GM12878 (cell line): ENCODE data around the gene OLFML2A. TPM values are rescaled to one million over a fixed set of nuclear protein-coding genes. Genes with fewer than 3 reads are reported as not detected.

Experiments used
- ATAC-seq: fragments of 200-7000 bp; cut with Tn5 transposase; 3 replicates; pipeline ENCODE4 v1.9.1; 2020; ENCODE audit warnings: mild to moderate bottlenecking, moderate library complexity
- BruUV-seq: library from RNA; stranded (reverse); fragments of 400-500 nt; replicated peaks from 2 replicates; lab custom pipeline; 2021; lab: Mats Ljungman, UMichigan
- CTCF ChIA-PET: fragments of 300-600 bp; sonication (Branson Sonifier 250); formaldehyde crosslinking; extraction: SDS; loops from one replicate; lab custom pipeline; 2021; ENCODE audit warnings: inconsistent platforms; lab: Yijun Ruan, JAX
- POLR2A ChIA-PET: fragments of 350-600 bp; formaldehyde crosslinking; extraction: SDS; loops from one replicate; lab custom pipeline; 2021; ENCODE audit warnings: inconsistent platforms; lab: Charles Lee
- RAD21 ChIA-PET: fragments of 300-600 bp; sonication (Branson Sonifier 250); formaldehyde crosslinking; loops from one replicate; lab custom pipeline; 2023; ENCODE audit warnings: antibody characterized with exemption; ENCODE audit not compliant: unreplicated experiment; lab: Charles Lee
- SMC1A ChIA-PET: fragments of 300-600 bp; sonication (Branson Sonifier 250); formaldehyde crosslinking; loops from one replicate; lab custom pipeline; 2023; ENCODE audit not compliant: unreplicated experiment, uncharacterized antibody; lab: Charles Lee
- DNase-seq: peaks from one replicate; pipeline ENCODE4 v3.0.0-alpha.2; 2011; ENCODE audit warnings: low read depth, low spot score
- FAIRE-seq: peaks from 3 replicates; lab custom pipeline; 2011; peaks lifted over from hg19 to GRCh38; lab: Jason Lieb, UNC
- H2AFZ ChIP-seq: 2 replicates; pipeline ENCODE4 v1.6.0; 2011; ENCODE audit warnings: low read depth, low read length, control low read depth; ENCODE audit not compliant: control insufficient read depth
- H3K27ac ChIP-seq: 2 replicates; pipeline ENCODE4 v1.5.1; 2011; ENCODE audit warnings: control low read depth; ENCODE audit not compliant: control insufficient read depth, insufficient read depth
- H3K27me3 ChIP-seq, 2 experiments: replicated peaks in 1 of 2; 2 replicates each; pipeline versions ENCODE4 v1.6.0 to v1.6.1; 2011; ENCODE audit warnings: low read length in 1 of 2; ENCODE audit not compliant: control insufficient read depth in 2 of 2, insufficient read depth in 2 of 2
- H3K36me3 ChIP-seq, 2 experiments: 2 replicates each; pipeline ENCODE4 v1.5.1; 2011; ENCODE audit warnings: low read length in 1 of 2; ENCODE audit not compliant: control insufficient read depth in 2 of 2, insufficient read depth in 2 of 2
- H3K4me1 ChIP-seq: 2 replicates; pipeline ENCODE4 v1.6.1; 2011; ENCODE audit warnings: mild to moderate bottlenecking, low read length, moderate library complexity, mixed read lengths; ENCODE audit not compliant: control insufficient read depth, insufficient read depth
- H3K4me2 ChIP-seq: 2 replicates; pipeline ENCODE4 v1.6.0; 2011; ENCODE audit warnings: control low read depth; ENCODE audit not compliant: control insufficient read depth, insufficient read depth
- H3K4me3 ChIP-seq: fragments of 200-600 bp; sonication (generic); 2 replicates; pipeline ENCODE4 v1.5.1; 2016
- H3K79me2 ChIP-seq: 2 replicates; pipeline ENCODE4 v1.6.0; 2011; ENCODE audit warnings: low read length; ENCODE audit not compliant: control insufficient read depth, insufficient read depth
- H3K9ac ChIP-seq: 2 replicates; pipeline ENCODE4 v1.8.0; 2011; ENCODE audit warnings: low read length, control low read depth, mixed read lengths; ENCODE audit not compliant: control insufficient read depth, insufficient read depth
- H3K9me3 ChIP-seq: replicated peaks from 3 replicates; pipeline ENCODE4 v1.5.1; 2011; ENCODE audit warnings: mild to moderate bottlenecking, low read length; ENCODE audit not compliant: control insufficient read depth, insufficient read depth
- H4K20me1 ChIP-seq: 2 replicates; pipeline ENCODE4 v1.6.0; 2011; ENCODE audit not compliant: control insufficient read depth, insufficient read depth
- EGR1 ChIP-seq, 2 experiments: IDR thresholded peaks; 1 replicate in 1 of 2; 2 replicates in 1 of 2; pipeline ENCODE4 v1.6.1; 2011 to 2012; ENCODE audit warnings: low read depth in 2 of 2, low read length in 2 of 2, borderline replicate concordance in 1 of 2, mild to moderate bottlenecking in 1 of 2, moderate library complexity in 1 of 2
- EP300 ChIP-seq, 2 experiments: fragments of 150-350 bp in 1 of 2; IDR thresholded peaks; 2 replicates each; pipeline ENCODE4 v1.6.1; 2011 to 2012; ENCODE audit warnings: low read depth in 2 of 2, low read length in 2 of 2, borderline replicate concordance in 1 of 2, improper control_type of control experiment in 1 of 2, inconsistent platforms in 1 of 2; ENCODE audit not compliant: control insufficient read depth in 1 of 2
- GABPA ChIP-seq: IDR thresholded peaks from 2 replicates; pipeline ENCODE4 v1.6.1; 2014; ENCODE audit warnings: antibody characterized with exemption, low read depth, mild to moderate bottlenecking, inconsistent platforms
- HCFC1 ChIP-seq: fragments of 150-350 bp; IDR thresholded peaks from 2 replicates; pipeline ENCODE4 v1.6.1; 2014; ENCODE audit warnings: low read length
- NFYA ChIP-seq: IDR thresholded peaks from 2 replicates; pipeline ENCODE4 v1.6.1; 2011; ENCODE audit warnings: low read depth, mild to moderate bottlenecking, low read length, improper control_type of control experiment, borderline replicate concordance
- POLR2A ChIP-seq: IDR thresholded peaks from 2 replicates; pipeline ENCODE4 v1.6.1; 2011; ENCODE audit warnings: low read depth, mild to moderate bottlenecking, low read length
- WGBS: methylation state at CpG from one replicate; pipeline ENCODE4 v1.1.6; 2016; ENCODE audit warnings: low lambda C conversion rate; ENCODE audit not compliant: insufficient replicate concordance, insufficient coverage; ENCODE audit errors: missing lambda C conversion rate; 5-methylcytosine and 5-hydroxymethylcytosine counted together
- in situ Hi-C: fragments of 300-500 bp; cut with MboI; formaldehyde crosslinking; loops from 9 replicates; pipeline ENCODE4 v1.14.3; 2018; ENCODE audit warnings: mixed read lengths
- intact Hi-C: fragments of 100-400 bp; cut with micrococcal nuclease; formaldehyde crosslinking; loops from one replicate; pipeline ENCODE4 v1.14.2; 2022; ENCODE audit not compliant: unreplicated experiment
- polyA plus RNA-seq, 11 experiments: library from polyadenylated mRNA; depleted of rRNA in 4 of 11; unstranded in 6 of 11; stranded (reverse) in 5 of 11; fragments of >200 nt; fragmentation: Nextera tagmentation in 4 of 11; fragmentation: Illumina TruSeq in 1 of 11; extraction: Ambion mirVana in 4 of 11; extraction: Trizol in 1 of 11; gene quantifications; 1 replicate in 1 of 11; 2 replicates in 10 of 11; pipeline versions ENCODE4 v1.2.1 to v1.2.3, GENCODE V29; 2011 to 2016; ENCODE audit warnings: inconsistent platforms in 2 of 11, missing spikeins in 2 of 11, low read depth in 1 of 11
- total RNA-seq, 4 experiments: library from RNA; depleted of rRNA in 3 of 4; stranded (reverse); fragments of >200 nt in 3 of 4; fragmentation: Illumina TruSeq in 1 of 4; extraction: Trizol in 1 of 4; gene quantifications; 2 replicates each; pipeline versions ENCODE4 v1.2.1 to v1.2.3, GENCODE V29; 2013 to 2021
- TF ChIP-seq, protein P1 (sequence below): IDR thresholded peaks from 2 replicates; pipeline ENCODE4 v1.6.1; 2012; ENCODE audit warnings: improper control_type of control experiment, low read depth, low read length; ENCODE audit not compliant: insufficient replicate concordance

Gene OLFML2A
- total and polyA plus RNA-seq, 10 of the 15 experiments (the other 5 are each of a cell fraction or from before 2014, with no cell fraction given) = 0.02 to 0.13 (median 0.10) TPM; not detected in 4

GRCh38 chr9:124857533-124858162 lies 80.7 kb downstream of the OLFML2A start:
- Histone ChIP-seq H3K4me2 (no peak overlapping the region), H3K4me3 (no peak overlapping the region), H3K79me2 (peaks cover 40% of the 10 kb centered on the region), H3K36me3 (peaks cover 28 to 31% of the 10 kb centered on the region in 2 experiments; a peak in 3 of 4 replicates), H3K27ac (no peak overlapping the region), H3K9me3 (no peaks in the 10 kb centered on the region), H2AFZ (no peak overlapping the region), H3K9ac (no peak overlapping the region), H4K20me1 (peaks cover 18% of the 10 kb centered on the region), H3K27me3 (no peaks in the 10 kb centered on the region), H3K4me1 (peaks cover 11% of the 10 kb centered on the region)
- ChIA-PET SMC1A (interaction anchor here (2.1 kb wide), 1 partner anchor 84 kb away, joined by 7 read pairs; no protein-coding TSS in a partner anchor), POLR2A (no interaction called here), RAD21 (no interaction called here), CTCF (interaction anchor here (0.8 to 26.5 kb wide), 3 partner anchors 15 to 82 kb away, joined by 3 to 575 read pairs (median 4); partner anchors contain the start of genes NR6A1 and OLFML2A)
- FAIRE-seq = no peak
- no TSS peak for BruUV-seq
- no peak for ATAC-seq
- in situ Hi-C loops = loop anchor here (5.0 to 25.0 kb wide), 2 partner anchors 240 to 1945 kb away; partner anchors contain the start of genes RC3H2 and ZBTB6
- intact Hi-C loops = no loop called here
- 90% methylated on average over 24 of the region's 24 CpGs for WGBS
- no peak for DNase-seq
- TF ChIP-seq NFYA (no peak), HCFC1 (no peak), POLR2A (peak; percentile 46), GABPA (no peak), EGR1 (IDR thresholded peaks at IDR 0.05; ENCODE audit: borderline replicate concordance in 1 of 2, low read depth in 2 of 2, low read length in 2 of 2) (no peak), EP300 (IDR thresholded peaks at IDR 0.05; ENCODE audit: borderline replicate concordance in 1 of 2, control insufficient read depth in 1 of 2, low read depth in 2 of 2, low read length in 2 of 2) (no peak)
- TF ChIP-seq, protein P1, sequence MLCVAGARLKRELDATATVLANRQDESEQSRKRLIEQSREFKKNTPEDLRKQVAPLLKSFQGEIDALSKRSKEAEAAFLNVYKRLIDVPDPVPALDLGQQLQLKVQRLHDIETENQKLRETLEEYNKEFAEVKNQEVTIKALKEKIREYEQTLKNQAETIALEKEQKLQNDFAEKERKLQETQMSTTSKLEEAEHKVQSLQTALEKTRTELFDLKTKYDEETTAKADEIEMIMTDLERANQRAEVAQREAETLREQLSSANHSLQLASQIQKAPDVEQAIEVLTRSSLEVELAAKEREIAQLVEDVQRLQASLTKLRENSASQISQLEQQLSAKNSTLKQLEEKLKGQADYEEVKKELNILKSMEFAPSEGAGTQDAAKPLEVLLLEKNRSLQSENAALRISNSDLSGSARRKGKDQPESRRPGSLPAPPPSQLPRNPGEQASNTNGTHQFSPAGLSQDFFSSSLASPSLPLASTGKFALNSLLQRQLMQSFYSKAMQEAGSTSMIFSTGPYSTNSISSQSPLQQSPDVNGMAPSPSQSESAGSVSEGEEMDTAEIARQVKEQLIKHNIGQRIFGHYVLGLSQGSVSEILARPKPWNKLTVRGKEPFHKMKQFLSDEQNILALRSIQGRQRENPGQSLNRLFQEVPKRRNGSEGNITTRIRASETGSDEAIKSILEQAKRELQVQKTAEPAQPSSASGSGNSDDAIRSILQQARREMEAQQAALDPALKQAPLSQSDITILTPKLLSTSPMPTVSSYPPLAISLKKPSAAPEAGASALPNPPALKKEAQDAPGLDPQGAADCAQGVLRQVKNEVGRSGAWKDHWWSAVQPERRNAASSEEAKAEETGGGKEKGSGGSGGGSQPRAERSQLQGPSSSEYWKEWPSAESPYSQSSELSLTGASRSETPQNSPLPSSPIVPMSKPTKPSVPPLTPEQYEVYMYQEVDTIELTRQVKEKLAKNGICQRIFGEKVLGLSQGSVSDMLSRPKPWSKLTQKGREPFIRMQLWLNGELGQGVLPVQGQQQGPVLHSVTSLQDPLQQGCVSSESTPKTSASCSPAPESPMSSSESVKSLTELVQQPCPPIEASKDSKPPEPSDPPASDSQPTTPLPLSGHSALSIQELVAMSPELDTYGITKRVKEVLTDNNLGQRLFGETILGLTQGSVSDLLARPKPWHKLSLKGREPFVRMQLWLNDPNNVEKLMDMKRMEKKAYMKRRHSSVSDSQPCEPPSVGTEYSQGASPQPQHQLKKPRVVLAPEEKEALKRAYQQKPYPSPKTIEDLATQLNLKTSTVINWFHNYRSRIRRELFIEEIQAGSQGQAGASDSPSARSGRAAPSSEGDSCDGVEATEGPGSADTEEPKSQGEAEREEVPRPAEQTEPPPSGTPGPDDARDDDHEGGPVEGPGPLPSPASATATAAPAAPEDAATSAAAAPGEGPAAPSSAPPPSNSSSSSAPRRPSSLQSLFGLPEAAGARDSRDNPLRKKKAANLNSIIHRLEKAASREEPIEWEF = no peak
